A549 (cell line): ENCODE measurements around the gene CD81. TPM values are rescaled to one million over a fixed set of nuclear protein-coding genes. Genes with fewer than 3 reads are reported as not detected.
A peak's percentile ranks its signal among the peaks of the same experiment; 100 is the strongest.

Experiments
- ATAC-seq, 2 experiments: fragments of 200-7000 bp in 1 of 2; fragments of >200 bp in 1 of 2; cut with Nextera tagmentation in 1 of 2; cut with Tn5 transposase in 1 of 2; 3 replicates each; pipeline versions ENCODE4 v1.8.0 to v1.9.1; 2018 to 2020; ENCODE audit warnings: mild to moderate bottlenecking in 1 of 2, moderate library complexity in 1 of 2
- CTCF ChIA-PET: fragments of 300-600 bp; sonication (Branson Sonifier 250); formaldehyde crosslinking; extraction: SDS; loops from one replicate; lab custom pipeline; 2021; ENCODE audit warnings: antibody characterized with exemption, inconsistent platforms; lab: Yijun Ruan, JAX
- POLR2A ChIA-PET: fragments of 350-600 bp; formaldehyde crosslinking; extraction: SDS; loops from one replicate; lab custom pipeline; 2021; ENCODE audit warnings: antibody characterized with exemption, inconsistent platforms; lab: Yijun Ruan, JAX
- DNase-seq, 2 experiments: peaks; one replicate each; pipeline versions ENCODE4 v3.0.0 to v3.0.0-alpha.2; 2011 to 2016; ENCODE audit warnings: low read depth in 1 of 2, low spot score in 1 of 2
- FAIRE-seq: peaks from 2 replicates; lab custom pipeline; 2011; peaks lifted over from hg19 to GRCh38; lab: Jason Lieb, UNC
- H3K27ac ChIP-seq, 2 experiments: fragments of >200 bp; sonication (Bioruptor Twin); formaldehyde crosslinking; 3 replicates each; pipeline ENCODE4 v1.5.1; 2016 to 2017
- H3K4me1 ChIP-seq: fragments of >200 bp; sonication (Bioruptor Twin); formaldehyde crosslinking; 3 replicates; pipeline ENCODE4 v1.6.1; 2016
- H3K4me2 ChIP-seq: fragments of >200 bp; sonication (Bioruptor Twin); formaldehyde crosslinking; 3 replicates; pipeline ENCODE4 v1.6.1; 2016
- H3K4me3 ChIP-seq: fragments of >200 bp; sonication (Bioruptor Twin); formaldehyde crosslinking; 3 replicates; pipeline ENCODE4 v1.5.1; 2016
- H3K9me3 ChIP-seq: fragments of >200 bp; sonication (Bioruptor Twin); formaldehyde crosslinking; 3 replicates; pipeline ENCODE4 v1.6.1; 2016
- BHLHE40 ChIP-seq: IDR thresholded peaks from 2 replicates; pipeline ENCODE4 v1.6.1; 2012; ENCODE audit warnings: low read depth, low read length, inconsistent platforms
- CEBPB ChIP-seq, 2 experiments: fragments of >200 bp in 1 of 2; sonication (Bioruptor Twin) in 1 of 2; formaldehyde crosslinking in 1 of 2; IDR thresholded peaks; 2 replicates each; pipeline ENCODE4 v1.6.1; 2012 to 2016
- CHD2 ChIP-seq: fragments of 150-350 bp; IDR thresholded peaks from 2 replicates; pipeline ENCODE4 v1.6.1; 2014; ENCODE audit warnings: low read length; ENCODE audit not compliant: partially characterized antibody
- EHMT2 ChIP-seq: fragments of 200-600 bp; sonication (generic); IDR thresholded peaks from 2 replicates; pipeline ENCODE4 v1.6.1; 2016; ENCODE audit warnings: antibody characterized with exemption, low read depth, mild to moderate bottlenecking, moderate library complexity
- FOSL2 ChIP-seq, 2 experiments: fragments of 450-650 bp in 1 of 2; fragments of >200 bp in 1 of 2; sonication (Bioruptor Twin) in 1 of 2; formaldehyde crosslinking; IDR thresholded peaks; 2 replicates each; pipeline versions ENCODE4 v1.5.0 to v1.6.1; 2016 to 2020; ENCODE audit warnings: mild to moderate bottlenecking in 1 of 2, moderate library complexity in 1 of 2
- FOXS1 ChIP-seq: fragments of 250-450 bp; sonication (Bioruptor Pico); IDR thresholded peaks from 2 replicates; pipeline ENCODE4 v1.5.0; 2020; ENCODE audit warnings: mild to moderate bottlenecking, moderate library complexity
- HOXA7 ChIP-seq: fragments of 250-450 bp; sonication (Bioruptor Pico); IDR thresholded peaks from 2 replicates; pipeline ENCODE4 v1.5.0; 2020; ENCODE audit warnings: mild to moderate bottlenecking, moderate library complexity
- HOXB13 ChIP-seq: fragments of 250-450 bp; sonication (Bioruptor Pico); IDR thresholded peaks from 2 replicates; pipeline ENCODE4 v1.5.0; 2020; ENCODE audit warnings: low read depth, mild to moderate bottlenecking, moderate library complexity
- HOXB5 ChIP-seq: fragments of 250-450 bp; sonication (Bioruptor Pico); IDR thresholded peaks from 2 replicates; pipeline ENCODE4 v1.5.0; 2020; ENCODE audit warnings: mild to moderate bottlenecking, moderate library complexity
- MAZ ChIP-seq: fragments of 150-350 bp; IDR thresholded peaks from 2 replicates; pipeline ENCODE4 v1.6.1; 2014; ENCODE audit warnings: antibody characterized with exemption, low read depth, low read length, borderline replicate concordance
- NFE2L2 ChIP-seq: fragments of 150-350 bp; conservative IDR thresholded peaks from 2 replicates; pipeline ENCODE4 v1.6.1; 2014; ENCODE audit warnings: low read length
- NPAS2 ChIP-seq: fragments of 250-450 bp; sonication (Bioruptor Pico); IDR thresholded peaks from 2 replicates; pipeline ENCODE4 v1.8.0; 2022; ENCODE audit warnings: mild to moderate bottlenecking, moderate library complexity, borderline replicate concordance
- PHF8 ChIP-seq: fragments of 200-600 bp; sonication (generic); IDR thresholded peaks from 2 replicates; pipeline ENCODE4 v1.6.1; 2016; ENCODE audit warnings: low read depth, mild to moderate bottlenecking, antibody characterized with exemption, moderate library complexity, borderline replicate concordance
- POLR2A ChIP-seq: IDR thresholded peaks from 2 replicates; pipeline ENCODE4 v1.6.1; 2012; ENCODE audit warnings: mild to moderate bottlenecking, low read length
- POLR2AphosphoS2 ChIP-seq: conservative IDR thresholded peaks from 2 replicates; pipeline ENCODE4 v1.6.1; 2012; ENCODE audit warnings: low read length, improper control_type of control experiment, inconsistent platforms
- RCOR1 ChIP-seq: fragments of 150-350 bp; IDR thresholded peaks from 2 replicates; pipeline ENCODE4 v1.6.1; 2014; ENCODE audit warnings: antibody characterized with exemption, low read length, low read depth
- SMC3 ChIP-seq: fragments of >200 bp; sonication (Bioruptor Twin); formaldehyde crosslinking; IDR thresholded peaks from 3 replicates; pipeline ENCODE4 v1.6.1; 2018; ENCODE audit warnings: inconsistent platforms
- SREBF2 ChIP-seq: fragments of 450-650 bp; IDR thresholded peaks from 2 replicates; pipeline ENCODE4 v1.6.1; 2014; ENCODE audit warnings: mild to moderate bottlenecking, moderate library complexity
- TFCP2L1 ChIP-seq: fragments of 250-450 bp; sonication (Bioruptor Pico); IDR thresholded peaks from 2 replicates; pipeline ENCODE4 v1.5.0; 2021; ENCODE audit warnings: mild to moderate bottlenecking
- WGBS: methylation state at CpG from one replicate; pipeline ENCODE4 v1.1.6; 2017; ENCODE audit errors: missing lambda C conversion rate; 5-methylcytosine and 5-hydroxymethylcytosine counted together
- polyA plus RNA-seq, 4 experiments: library from polyadenylated mRNA; depleted of rRNA in 3 of 4; stranded (reverse); fragments of >200 nt; fragmentation: RNase III in 1 of 4; extraction: RNeasy Plus Mini Kit Qiagen cat#74134 plus additional on column Dnase treatment in 1 of 4; gene quantifications; 2 replicates in 3 of 4; 3 replicates in 1 of 4; pipeline ENCODE4 v1.2.3, GENCODE V29; 2011 to 2017

The CD81 gene
- polyA plus RNA-seq, 2 of the 4 experiments (the other 2 are of a cell fraction): 125 to 247 TPM

DNA sequence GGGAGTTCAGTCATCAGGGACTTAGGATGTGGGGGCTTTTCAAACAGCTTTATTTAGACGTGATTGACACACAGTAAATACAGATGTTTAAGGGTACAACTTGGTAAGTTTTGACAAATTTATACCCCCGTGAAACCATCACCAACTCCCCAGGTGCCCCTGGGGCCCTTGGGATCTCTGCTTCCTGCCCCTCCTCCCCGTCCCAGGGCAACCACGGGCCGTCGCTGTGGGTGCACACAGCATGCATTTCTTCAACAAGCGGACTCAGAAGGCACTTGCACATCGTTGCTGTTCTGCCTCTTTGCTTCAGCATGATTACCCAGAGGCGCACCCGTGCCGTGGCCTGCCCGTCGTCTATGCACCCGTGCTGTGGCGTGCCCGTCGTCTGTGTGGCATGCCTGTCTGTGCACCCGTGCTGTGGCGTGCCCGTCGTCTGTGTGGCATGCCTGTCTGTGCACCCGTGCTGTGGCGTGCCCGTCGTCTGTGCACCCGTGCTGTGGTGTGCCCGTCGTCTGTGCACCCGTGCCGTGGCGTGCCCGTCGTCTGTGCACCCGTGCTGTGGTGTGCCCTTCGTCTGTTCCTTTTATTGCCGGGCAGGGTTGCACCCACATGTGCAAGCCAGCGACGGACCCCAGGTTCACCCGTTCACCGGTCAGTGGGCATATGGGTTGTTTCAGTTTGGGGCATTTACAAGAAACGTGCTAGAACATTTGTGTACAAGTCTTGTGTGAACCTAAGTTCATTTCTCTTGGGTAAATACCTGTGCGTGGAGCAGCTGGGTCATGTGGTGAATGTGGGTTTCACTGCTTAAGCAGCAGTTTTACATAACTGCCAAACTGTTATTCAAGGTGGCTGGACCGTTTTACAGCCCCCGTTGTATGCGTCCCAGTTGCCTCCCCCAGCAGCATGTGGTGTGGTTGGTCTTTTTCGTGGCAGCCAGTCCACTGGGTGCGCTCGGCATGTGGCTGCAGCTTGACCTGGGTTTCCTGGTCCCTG is 8.3 kb downstream of the CD81 start:
- Histone ChIP-seq H3K4me2 (no peak overlapping the region), H3K4me3 (no peak overlapping the region), H3K27ac (no peak overlapping the region), H3K4me1 (peaks cover 44% of the 10 kb centered on the region), H3K9me3 (no peaks in the 10 kb centered on the region)
- FAIRE-seq (no peak), DNase-seq (no peak), ATAC-seq (no peak)
- WGBS: 89% methylated on average over 26 of the region's 48 CpGs
- ChIA-PET POLR2A (interaction anchor here (1.2 to 2.8 kb wide), 2 partner anchors 9 to 15 kb away, joined by 3 to 18 read pairs; partner anchors contain the start of genes CD81 and TSSC4), CTCF (interaction anchor here (1.3 to 4.4 kb wide), 5 partner anchors 13 to 75 kb away, joined by 3 to 25 read pairs (median 17); partner anchors contain the start of gene TSSC4)
- no peak for TF ChIP-seq BHLHE40
- TF ChIP-seq FOSL2 (IDR thresholded peaks at IDR 0.05): no peak
- no peak for TF ChIP-seq FOSL2 (CRISPR knock-in tag; IDR thresholded peaks at IDR 0.05)
- TF ChIP-seq RCOR1: no peak
- no peak for TF ChIP-seq POLR2A

DNA sequence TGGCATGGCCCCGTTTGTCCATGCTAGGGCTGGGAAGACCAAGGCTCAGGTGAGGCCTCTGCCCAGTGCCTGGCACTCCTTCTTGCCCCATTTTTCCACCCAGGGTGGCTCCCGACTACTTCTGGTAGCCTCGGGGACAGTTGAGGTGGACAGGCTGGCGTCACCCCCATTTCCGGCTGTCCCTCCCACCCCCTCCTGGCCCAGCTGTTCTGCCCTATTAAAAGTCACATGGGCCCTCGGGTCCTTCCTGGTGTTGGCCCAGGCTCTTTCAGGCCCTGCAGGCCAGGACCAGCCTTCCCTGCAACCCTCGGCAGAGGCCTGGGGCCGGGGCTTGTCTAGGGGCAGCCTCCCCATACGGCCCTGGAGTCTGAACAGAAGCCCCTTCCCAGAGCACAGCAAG is 9.5 kb downstream of the CD81 start:
- Histone ChIP-seq H3K27ac (no peak overlapping the region; a peak in 1 of 6 replicates), H3K4me2 (no peak overlapping the region), H3K4me3 (no peak overlapping the region), H3K9me3 (no peaks in the 10 kb centered on the region), H3K4me1 (peaks cover 48% of the 10 kb centered on the region)
- ATAC-seq (no peak), FAIRE-seq (no peak), DNase-seq (no peak)
- 85% methylated on average over 6 of the region's 9 CpGs for WGBS
- TF ChIP-seq MAZ: no peak
- no peak for TF ChIP-seq FOXS1 (CRISPR knock-in tag)
- no peak for TF ChIP-seq HOXB13 (CRISPR knock-in tag)
- TF ChIP-seq SREBF2: no peak
- no peak for TF ChIP-seq SMC3
- no peak for TF ChIP-seq PHF8
- CTCF ChIA-PET: interaction anchor here (1.0 to 3.7 kb wide), 7 partner anchors 10 to 82 kb away, joined by 3 to 25 read pairs (median 7); partner anchors contain the start of genes CD81 and TSSC4
- POLR2A ChIA-PET: interaction anchor here (1.2 to 2.8 kb wide), 3 partner anchors 9 to 14 kb away, joined by 3 to 18 read pairs (median 6); partner anchors contain the start of genes CD81 and TSSC4

DNA sequence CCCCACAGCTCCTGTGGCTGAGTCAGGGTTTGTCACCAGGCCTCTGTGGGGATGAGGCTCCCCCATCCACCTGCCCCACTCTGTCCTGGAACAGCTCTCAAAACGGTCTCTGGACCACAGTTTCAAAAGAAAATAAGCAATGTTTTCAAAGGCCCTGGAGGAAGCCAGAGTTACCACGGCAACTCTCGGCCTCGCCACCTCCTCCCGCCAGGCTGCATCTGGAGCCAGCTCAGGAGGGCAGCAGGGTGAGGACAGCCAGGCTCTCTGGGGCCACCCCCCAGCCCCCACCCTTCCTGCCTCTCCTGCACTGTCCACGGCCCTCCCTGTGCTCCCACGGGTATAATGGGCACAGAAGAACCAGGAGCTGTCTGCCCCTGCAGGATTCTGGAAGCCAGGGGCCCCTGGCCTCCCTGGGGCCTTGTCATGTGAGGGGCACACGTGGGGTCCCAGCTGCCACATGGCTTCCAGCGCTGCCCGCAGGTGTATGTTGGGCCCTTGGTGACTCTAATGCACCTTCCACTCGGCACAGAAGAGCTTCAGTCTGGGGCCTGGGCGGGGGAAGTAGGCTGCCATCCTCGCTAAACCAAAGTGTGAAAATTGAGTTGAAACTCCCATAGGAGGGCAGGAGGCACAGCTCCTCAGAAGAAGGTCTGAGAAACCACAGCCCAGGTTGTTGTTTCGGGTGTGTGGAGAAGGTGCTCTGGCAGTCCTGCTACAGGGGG is 10.3 kb downstream of the CD81 start:
- H3K27ac ChIP-seq: peak overlapping the region in 1 of 2 experiments; percentile 20; a peak in 1 of 6 replicates
- peaks cover 39% of the 10 kb centered on the region for H3K4me1 ChIP-seq
- ATAC-seq (no peak), DNase-seq (no peak), FAIRE-seq (no peak)
- ChIA-PET CTCF (interaction anchor here (1.0 to 3.7 kb wide), 8 partner anchors 11 to 83 kb away, joined by 3 to 25 read pairs (median 6); partner anchors contain the start of genes CD81 and TSSC4), POLR2A (interaction anchor here (1.7 to 2.8 kb wide), 2 partner anchors 10 to 11 kb away, joined by 6 to 18 read pairs; partner anchors contain the start of gene CD81)
- no peak overlapping the region for H3K4me2 ChIP-seq
- WGBS: 87% methylated on average over 10 of the region's 14 CpGs
- H3K9me3 ChIP-seq: no peaks in the 10 kb centered on the region
- TF ChIP-seq NFE2L2 (no peak), RCOR1 (no peak), FOSL2 (IDR thresholded peaks at IDR 0.05) (no peak), FOSL2 (CRISPR knock-in tag; IDR thresholded peaks at IDR 0.05) (no peak), NPAS2 (CRISPR knock-in tag) (no peak), CEBPB (IDR thresholded peaks at IDR 0.05) (no peak), BHLHE40 (no peak), TFCP2L1 (CRISPR knock-in tag) (no peak), HOXA7 (no peak), POLR2AphosphoS2 (no peak), EHMT2 (no peak), CHD2 (no peak), HOXB5 (CRISPR knock-in tag) (no peak)
- no peak overlapping the region for H3K4me3 ChIP-seq
